Iris pigment epithelial cell (primary cell): Measurements from ENCODE around the gene TUBGCP2.
"Not testable (repeated sequence)": the region's sequence is repeated elsewhere in the genome, so short reads cannot be mapped to it uniquely, and the experiment has no call there.

Experiments
- DNase-seq: peaks from one replicate; pipeline ENCODE4 v3.0.0-alpha.2; 2011; ENCODE audit warnings: low read depth

The TUBGCP2 gene

GRCh38 chr10:133266056-133266795 lies 42.4 kb downstream of the TUBGCP2 start:
- no peak for DNase-seq

DNA sequence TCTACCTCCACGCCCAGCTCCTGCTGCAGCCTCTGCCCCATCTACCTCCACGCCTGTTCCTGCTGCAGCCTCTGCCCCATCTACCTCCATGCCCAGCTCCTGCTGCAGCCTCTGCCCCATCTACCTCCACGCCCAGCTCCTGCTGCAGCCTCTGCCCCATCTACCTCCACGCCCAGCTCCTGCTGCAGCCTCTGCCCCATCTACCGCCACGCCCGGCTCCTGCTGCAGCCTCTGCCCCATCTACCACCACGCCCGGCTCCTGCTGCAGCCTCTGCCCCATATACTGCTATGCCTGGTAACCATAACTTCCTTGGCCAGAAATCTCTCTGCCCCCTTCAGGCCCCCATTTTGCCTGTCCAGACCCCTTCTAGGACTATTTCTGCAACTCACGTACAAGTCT lies 43.6 kb downstream of the TUBGCP2 start:
- DNase-seq: not testable (repeated sequence)

GRCh38 chr10:133264461-133264860 lies 44.2 kb downstream of the TUBGCP2 start:
- no peak for DNase-seq

- DNase-seq: no peak
Observed at GRCh38 chr10:133263674-133264073, 45.0 kb downstream of the TUBGCP2 start.

GRCh38 chr10:133262696-133263095 lies 46.0 kb downstream of the TUBGCP2 start:
- DNase-seq: no peak

DNA sequence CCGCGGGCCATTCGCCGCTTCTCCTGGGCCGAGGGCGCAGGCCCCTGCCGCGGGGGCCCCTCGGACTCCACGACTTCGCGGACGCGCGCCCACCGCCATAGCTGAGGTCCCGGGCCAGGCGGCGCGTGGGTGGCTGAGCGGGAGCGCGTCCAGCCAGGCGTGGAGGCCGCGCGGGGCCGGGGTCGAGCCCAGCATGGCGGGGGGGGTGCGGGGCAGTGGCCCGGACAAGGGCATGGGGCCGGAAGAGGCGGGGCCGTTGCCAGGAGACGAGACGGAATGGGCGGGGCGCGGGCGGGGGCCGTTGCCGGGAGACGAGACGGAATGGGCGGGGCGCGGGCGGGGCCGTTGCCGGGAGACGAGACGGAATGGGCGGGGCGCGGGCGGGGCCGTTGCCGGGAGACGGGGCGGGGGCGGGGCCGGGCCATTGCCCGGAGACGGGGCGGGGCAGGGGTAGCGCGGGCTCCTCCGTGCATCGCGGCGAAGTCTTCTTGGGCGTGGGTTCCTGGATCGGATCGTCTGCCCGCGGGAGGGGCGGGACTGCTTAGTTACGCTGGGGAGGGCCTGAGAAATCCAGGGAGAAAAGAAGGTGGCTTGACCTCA lies 46.8 kb downstream of the TUBGCP2 start:
- DNase-seq: peak; percentile 42

DNA sequence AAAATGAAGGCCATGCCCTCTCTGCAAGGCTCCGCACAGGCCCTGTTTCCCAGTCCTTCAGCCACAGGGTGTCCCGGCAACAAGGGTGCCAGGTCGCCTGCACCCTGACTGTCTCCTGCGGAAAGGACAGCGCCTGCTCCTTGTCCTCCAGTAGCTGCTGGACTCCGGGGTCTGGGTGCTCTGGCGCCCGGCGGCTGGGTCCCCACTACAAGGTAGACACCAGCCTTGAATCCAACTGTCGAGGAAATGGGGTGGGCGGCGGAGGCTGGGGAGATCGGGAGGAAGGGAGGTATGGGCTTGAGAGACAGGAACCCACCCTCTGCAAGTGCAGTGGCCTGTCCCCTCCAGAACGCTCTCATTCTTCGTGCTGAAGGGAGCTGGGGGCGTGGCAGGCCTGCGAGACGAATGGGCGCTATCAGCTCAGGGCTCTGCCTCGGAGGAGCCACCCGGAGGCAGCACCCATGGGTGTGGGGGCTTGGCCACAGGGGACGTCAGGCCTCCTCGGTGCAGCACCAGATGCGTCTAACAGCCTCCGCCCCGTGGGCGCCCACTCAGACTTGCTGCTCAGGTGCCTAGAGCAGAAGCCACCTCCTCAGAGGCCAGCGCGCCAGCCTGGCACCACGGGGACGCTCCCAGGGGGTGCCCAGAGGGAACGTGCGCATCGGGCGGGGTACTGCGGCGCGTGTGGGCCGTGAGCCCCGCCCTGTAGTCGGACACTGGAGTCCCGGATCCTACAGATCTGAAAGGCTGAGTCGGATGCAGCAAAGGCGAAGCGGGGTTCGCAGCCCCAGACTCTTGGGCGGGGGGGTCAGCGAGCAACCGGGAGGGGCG lies 47.6 kb downstream of the TUBGCP2 start:
- DNase-seq: peak; percentile 31

DNA sequence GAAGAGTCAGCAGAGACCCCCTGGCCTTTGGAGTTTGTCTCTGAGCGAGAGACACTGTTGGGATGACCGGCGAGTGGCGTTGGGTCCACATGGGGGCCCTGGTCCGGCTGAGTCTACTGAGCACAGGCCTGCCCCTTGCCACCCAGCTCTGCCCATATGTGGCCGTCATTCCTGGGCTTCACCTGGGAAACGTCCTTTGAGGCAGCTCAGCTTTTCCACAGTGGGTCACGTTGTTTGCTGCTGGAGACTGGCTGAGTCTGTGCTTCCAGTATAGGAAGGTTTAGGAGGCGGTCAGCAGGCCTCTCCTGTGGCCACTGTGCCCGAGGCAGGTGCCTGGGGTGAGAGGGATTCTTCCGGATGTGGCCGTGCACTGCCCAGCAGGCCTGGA lies 49.1 kb downstream of the TUBGCP2 start:
- no peak for DNase-seq

DNA sequence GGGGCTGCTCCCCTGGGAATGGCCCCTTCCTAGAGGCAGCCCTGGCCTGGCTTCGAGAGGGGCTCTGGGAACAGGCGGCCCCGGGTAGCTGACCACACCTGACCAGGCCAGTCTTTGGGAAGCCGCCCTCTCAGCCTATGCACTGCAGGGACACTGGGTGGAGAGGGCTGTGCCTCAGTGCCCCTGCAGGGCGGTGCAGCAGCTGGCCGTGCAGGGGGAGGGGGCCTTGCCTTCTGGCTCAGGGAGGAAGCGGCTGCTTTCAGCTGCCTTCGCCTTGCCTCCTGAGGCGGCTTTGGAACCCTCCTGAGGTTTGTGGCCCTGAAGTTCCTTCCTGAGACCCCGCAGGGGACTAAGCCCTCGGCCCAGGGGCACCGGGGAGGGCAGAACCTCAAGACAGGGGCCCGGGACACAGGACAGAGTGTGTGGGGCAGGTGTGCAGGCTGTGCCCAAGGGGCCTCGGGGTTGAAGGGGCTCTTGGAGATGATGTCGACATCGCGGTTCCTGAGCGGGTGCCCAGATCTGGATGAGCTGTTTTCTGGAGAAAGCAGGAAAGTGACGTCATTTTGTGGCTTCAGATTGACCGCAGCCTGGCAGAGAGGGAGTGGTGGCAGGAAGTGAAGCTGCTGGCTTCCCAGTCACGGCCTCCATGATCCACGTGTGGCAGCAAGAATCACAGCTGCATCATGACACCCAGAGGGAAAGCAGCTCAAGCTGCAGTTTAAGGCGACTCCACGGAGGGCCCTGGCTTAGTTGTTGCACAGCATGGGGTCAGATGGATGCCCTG lies 49.7 kb downstream of the TUBGCP2 start:
- DNase-seq: peak; percentile 99

GRCh38 chr10:133258066-133258817 lies 50.4 kb downstream of the TUBGCP2 start:
- no peak for DNase-seq

GRCh38 chr10:133257489-133258065 lies 51.1 kb downstream of the TUBGCP2 start:
- DNase-seq: peak; percentile 34

- no peak for DNase-seq
Observed at GRCh38 chr10:133255323-133255722, 53.3 kb downstream of the TUBGCP2 start.

GRCh38 chr10:133254421-133255120 lies 54.1 kb downstream of the TUBGCP2 start:
- no peak for DNase-seq

GRCh38 chr10:133253361-133253955 lies 55.2 kb downstream of the TUBGCP2 start:
- DNase-seq: no peak

DNA sequence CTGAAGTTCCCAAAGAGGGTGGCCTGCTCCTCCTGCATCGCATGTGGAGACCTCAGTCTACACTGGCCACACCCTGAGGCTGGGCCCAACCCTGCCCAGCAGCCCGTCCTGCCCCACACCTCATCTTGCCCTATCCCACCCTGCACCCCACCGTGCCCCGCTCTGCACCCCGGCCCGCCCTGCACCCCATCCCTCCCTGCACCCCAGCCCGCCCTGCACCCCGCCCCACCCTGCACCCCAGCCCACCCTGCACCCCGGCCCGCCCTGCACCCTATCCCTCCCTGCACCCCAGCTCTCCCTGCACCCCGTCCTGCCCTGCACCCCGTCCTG lies 56.5 kb downstream of the TUBGCP2 start:
- DNase-seq: no peak

GRCh38 chr10:133251388-133252222 lies 57.1 kb downstream of the TUBGCP2 start:
- no peak for DNase-seq

DNA sequence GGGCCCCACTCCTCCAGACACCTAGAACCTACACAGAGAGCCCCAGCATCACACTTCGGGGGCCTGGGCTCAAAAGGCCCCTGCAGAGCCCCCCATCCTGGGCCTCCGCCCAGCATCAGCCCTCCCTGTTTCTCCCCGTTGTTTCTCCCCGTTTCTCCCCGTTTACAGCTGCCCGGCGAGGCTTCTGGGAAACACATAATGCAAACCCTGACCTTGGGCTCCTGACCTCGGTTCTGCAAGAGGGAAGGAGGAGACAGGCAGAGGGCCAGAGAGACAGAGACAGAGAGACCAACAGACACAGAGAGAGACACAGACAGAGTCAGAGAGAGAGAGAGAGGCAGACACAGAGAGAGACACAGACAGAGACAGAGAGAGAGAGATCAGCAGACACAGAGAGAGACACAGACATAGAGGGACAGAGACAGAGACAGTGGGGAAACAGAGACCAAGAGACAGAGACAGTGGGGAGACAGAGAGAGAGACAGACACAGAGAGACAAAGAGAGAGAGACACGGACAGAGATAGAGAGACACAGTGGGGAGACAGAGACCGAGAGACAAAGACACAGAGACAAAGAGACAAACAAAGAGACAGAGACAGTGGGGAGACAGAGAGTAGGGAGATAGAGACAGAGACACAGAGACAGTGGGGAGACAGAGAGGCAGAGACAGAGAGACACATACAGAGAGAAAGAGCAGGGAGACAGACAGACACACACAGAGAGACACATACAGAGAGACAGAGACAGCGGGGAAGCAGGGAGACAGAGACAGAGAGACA lies 58.5 kb downstream of the TUBGCP2 start:
- DNase-seq: no peak

- DNase-seq: no peak
Observed at GRCh38 chr10:133249094-133249780, 59.4 kb downstream of the TUBGCP2 start.
